HepG2 (cell line): ENCODE data around the gene RPL21. TPM values are rescaled to one million over a fixed set of nuclear protein-coding genes. Genes with fewer than 3 reads are reported as not detected.

ENCODE experiments used
- GATAD1 ChIP-seq: IDR thresholded peaks from 2 replicates; pipeline ENCODE4 v1.6.1; 2016; ENCODE audit warnings: missing genetic modification reagents, missing compliant biosample characterization
- KDM5B ChIP-seq: sonication (generic); formaldehyde crosslinking; IDR thresholded peaks from 2 replicates; pipeline ENCODE4 v1.4.0; 2020; ENCODE audit warnings: missing genetic modification reagents, mild to moderate bottlenecking, borderline replicate concordance
- KMT2B ChIP-seq: IDR thresholded peaks from 2 replicates; pipeline ENCODE4 v1.6.1; 2016; ENCODE audit warnings: missing genetic modification reagents, missing compliant biosample characterization
- MBD4 ChIP-seq: IDR thresholded peaks from 2 replicates; pipeline ENCODE4 v1.6.1; 2012; ENCODE audit warnings: low read length, inconsistent platforms, borderline replicate concordance
- MYPOP ChIP-seq: sonication (generic); formaldehyde crosslinking; IDR thresholded peaks from 2 replicates; pipeline ENCODE4 v1.8.1; 2023; ENCODE audit warnings: mild to moderate bottlenecking, moderate library complexity, missing genetic modification reagents
- NCOA5 ChIP-seq: sonication (generic); formaldehyde crosslinking; IDR thresholded peaks from 2 replicates; pipeline ENCODE4 v1.4.0; 2020; ENCODE audit warnings: missing genetic modification reagents
- NR2F6 ChIP-seq, 2 experiments: IDR thresholded peaks; 2 replicates each; pipeline ENCODE4 v1.6.1; 2016; ENCODE audit warnings: antibody characterized with exemption in 1 of 2, mild to moderate bottlenecking in 1 of 2
- RXRA ChIP-seq: sonication (generic); formaldehyde crosslinking; IDR thresholded peaks from 2 replicates; pipeline ENCODE4 v1.5.1; 2020; ENCODE audit warnings: missing genetic modification reagents
- SAP130 ChIP-seq: IDR thresholded peaks from 2 replicates; pipeline ENCODE4 v1.6.1; 2016; ENCODE audit warnings: low read depth
- ZBTB3 ChIP-seq: sonication (generic); formaldehyde crosslinking; IDR thresholded peaks from 2 replicates; pipeline ENCODE4 v1.4.0; 2020; ENCODE audit warnings: low read depth, mild to moderate bottlenecking, moderate library complexity, missing genetic modification reagents, borderline replicate concordance
- ZBTB33 ChIP-seq: sonication (generic); formaldehyde crosslinking; IDR thresholded peaks from 2 replicates; pipeline ENCODE4 v1.4.0; 2020; ENCODE audit warnings: missing genetic modification reagents
- ZNF207 ChIP-seq: fragments of 450-650 bp; IDR thresholded peaks from 2 replicates; pipeline ENCODE4 v1.6.1; 2016; ENCODE audit warnings: antibody characterized with exemption, borderline replicate concordance
- ZNF224 ChIP-seq: sonication (generic); formaldehyde crosslinking; IDR thresholded peaks from 2 replicates; pipeline ENCODE4 v1.5.0; 2020; ENCODE audit warnings: mild to moderate bottlenecking, missing genetic modification reagents
- ZNF232 ChIP-seq: sonication (generic); formaldehyde crosslinking; IDR thresholded peaks from 2 replicates; pipeline ENCODE4 v1.4.0; 2020; ENCODE audit warnings: missing genetic modification reagents, borderline replicate concordance
- ZNF317 ChIP-seq: sonication (generic); formaldehyde crosslinking; IDR thresholded peaks from 2 replicates; pipeline ENCODE4 v1.5.0; 2020; ENCODE audit warnings: mild to moderate bottlenecking, missing genetic modification reagents
- ZNF567 ChIP-seq: sonication (generic); formaldehyde crosslinking; IDR thresholded peaks from 2 replicates; pipeline ENCODE4 v1.8.1; 2023; ENCODE audit warnings: mild to moderate bottlenecking, missing genetic modification reagents, borderline replicate concordance
- ZNF572 ChIP-seq: sonication (generic); formaldehyde crosslinking; IDR thresholded peaks from 2 replicates; pipeline ENCODE4 v1.5.1; 2020; ENCODE audit warnings: mild to moderate bottlenecking, missing genetic modification reagents
- ZNF800 ChIP-seq: sonication (generic); formaldehyde crosslinking; IDR thresholded peaks from 2 replicates; pipeline ENCODE4 v1.4.0; 2020; ENCODE audit warnings: missing genetic modification reagents
- ZNF878 ChIP-seq: sonication (generic); formaldehyde crosslinking; IDR thresholded peaks from 2 replicates; pipeline ENCODE4 v1.8.1; 2023; ENCODE audit warnings: mild to moderate bottlenecking, missing genetic modification reagents, moderate library complexity
- ZZZ3 ChIP-seq: sonication (generic); formaldehyde crosslinking; IDR thresholded peaks from 2 replicates; pipeline ENCODE4 v1.4.0; 2020; ENCODE audit warnings: missing genetic modification reagents, mild to moderate bottlenecking, borderline replicate concordance
- polyA plus RNA-seq, 8 experiments: library from polyadenylated mRNA; depleted of rRNA in 3 of 8; stranded (reverse) in 7 of 8; unstranded in 1 of 8; fragments of >200 nt; fragmentation: Illumina TruSeq in 4 of 8; extraction: Trizol in 4 of 8; gene quantifications; 2 replicates each; pipeline versions ENCODE4 v1.2.1 to v1.2.3, GENCODE V29; 2011 to 2016; ENCODE audit warnings: low read depth in 4 of 8, missing spikeins in 1 of 8, mixed read lengths in 1 of 8; ENCODE audit not compliant: insufficient read depth in 1 of 8
- total RNA-seq, 5 experiments: library from RNA; depleted of rRNA; stranded (reverse); fragments of >200 nt; fragmentation: Illumina TruSeq; extraction: Trizol; gene quantifications; 2 replicates each; pipeline ENCODE4 v1.2.3, GENCODE V29; 2016; ENCODE audit warnings: low read depth in 1 of 5

The RPL21 gene
- total and polyA plus RNA-seq, 2 of the 13 experiments (the other 11 are each of a cell fraction or from before 2014, with no cell fraction given): 1,234 to 1,261 TPM

- no peak for TF ChIP-seq NR2F6 (IDR thresholded peaks at IDR 0.05)
- 0 out of 2 replicates have a peak, but pooled peaks have one; percentile 9 for TF ChIP-seq NR2F6 (CRISPR knock-in tag; IDR thresholded peaks at IDR 0.05)
- no peak for TF ChIP-seq ZBTB3 (CRISPR knock-in tag)
- TF ChIP-seq KDM5B: peak; percentile 68; the same call in 1 of the 2 replicates
- TF ChIP-seq ZNF878 (CRISPR knock-in tag): no peak
- TF ChIP-seq RXRA (CRISPR knock-in tag): peak; percentile 51
- TF ChIP-seq MYPOP (CRISPR knock-in tag): peak; percentile 90
- peak; percentile 98 for TF ChIP-seq ZNF800 (CRISPR knock-in tag)
- no peak for TF ChIP-seq ZNF317 (CRISPR knock-in tag)
- no peak for TF ChIP-seq ZNF224 (CRISPR knock-in tag)
- TF ChIP-seq ZZZ3 (CRISPR knock-in tag): 0 out of 2 replicates have a peak, but pooled peaks have one; percentile 38
- peak; percentile 24; the same call in 1 of the 2 replicates for TF ChIP-seq ZNF567
- peak; percentile 76 for TF ChIP-seq SAP130 (CRISPR knock-in tag)
- TF ChIP-seq ZNF572 (CRISPR knock-in tag): 0 out of 2 replicates have a peak, but pooled peaks have one; percentile 54
- peak; percentile 45; the same call in 1 of the 2 replicates for TF ChIP-seq KMT2B (CRISPR knock-in tag)
- no peak for TF ChIP-seq MBD4
- peak; percentile 46; the same call in 1 of the 2 replicates for TF ChIP-seq ZBTB33 (CRISPR knock-in tag)
- TF ChIP-seq GATAD1 (CRISPR knock-in tag): 0 out of 2 replicates have a peak, but pooled peaks have one; percentile 15
- TF ChIP-seq NCOA5 (CRISPR knock-in tag): no peak
- TF ChIP-seq ZNF232 (CRISPR knock-in tag): 0 out of 2 replicates have a peak, but pooled peaks have one; percentile 24
- TF ChIP-seq ZNF207: no peak
These were observed 19.5 kb downstream of the RPL21 start, which contains the start of gene RASL11A (continued) for GRCh38 chr13:27270594-27271520.
